ENCODE measurements around the gene NHLRC4. TPM values are rescaled to one million over a fixed set of nuclear protein-coding genes. Genes with fewer than 3 reads are reported as not detected.

The NHLRC4 gene
- total RNA-seq, 1 donor from 2014 or later = 0.46 TPM

DNA sequence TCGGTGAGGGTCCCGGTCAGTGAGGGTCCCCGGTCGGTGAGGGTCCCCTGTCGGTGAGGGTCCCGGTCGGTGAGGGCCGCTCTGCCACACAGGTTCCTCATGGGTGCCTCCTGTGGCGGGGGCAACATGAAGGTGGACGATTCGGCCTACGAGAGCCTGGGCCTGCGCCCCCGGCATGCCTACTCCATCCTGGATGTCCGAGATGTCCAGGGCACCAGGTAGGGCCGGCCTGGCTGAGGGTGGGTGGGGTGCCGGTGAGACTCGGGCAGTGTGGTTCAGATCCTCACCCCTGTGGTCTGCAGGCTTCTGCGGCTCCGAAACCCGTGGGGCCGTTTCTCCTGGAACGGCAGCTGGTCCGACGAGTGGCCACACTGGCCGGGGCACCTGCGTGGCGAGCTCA lies 15.6 kb upstream of the NHLRC4 start:
- H3K36me3 ChIP-seq (ENCODE audit: control insufficient read depth, insufficient read depth, low read length) = peaks cover 1% of the 10 kb centered on the region
- no peaks in the 10 kb centered on the region for H3K27me3 ChIP-seq (ENCODE audit: control insufficient read depth, insufficient read depth, low read length)
- TF ChIP-seq, protein P1, sequence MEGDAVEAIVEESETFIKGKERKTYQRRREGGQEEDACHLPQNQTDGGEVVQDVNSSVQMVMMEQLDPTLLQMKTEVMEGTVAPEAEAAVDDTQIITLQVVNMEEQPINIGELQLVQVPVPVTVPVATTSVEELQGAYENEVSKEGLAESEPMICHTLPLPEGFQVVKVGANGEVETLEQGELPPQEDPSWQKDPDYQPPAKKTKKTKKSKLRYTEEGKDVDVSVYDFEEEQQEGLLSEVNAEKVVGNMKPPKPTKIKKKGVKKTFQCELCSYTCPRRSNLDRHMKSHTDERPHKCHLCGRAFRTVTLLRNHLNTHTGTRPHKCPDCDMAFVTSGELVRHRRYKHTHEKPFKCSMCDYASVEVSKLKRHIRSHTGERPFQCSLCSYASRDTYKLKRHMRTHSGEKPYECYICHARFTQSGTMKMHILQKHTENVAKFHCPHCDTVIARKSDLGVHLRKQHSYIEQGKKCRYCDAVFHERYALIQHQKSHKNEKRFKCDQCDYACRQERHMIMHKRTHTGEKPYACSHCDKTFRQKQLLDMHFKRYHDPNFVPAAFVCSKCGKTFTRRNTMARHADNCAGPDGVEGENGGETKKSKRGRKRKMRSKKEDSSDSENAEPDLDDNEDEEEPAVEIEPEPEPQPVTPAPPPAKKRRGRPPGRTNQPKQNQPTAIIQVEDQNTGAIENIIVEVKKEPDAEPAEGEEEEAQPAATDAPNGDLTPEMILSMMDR (IDR thresholded peaks at IDR 0.05; ENCODE audit: insufficient read depth, low read length, poor library complexity, severe bottlenecking) = no peak
- no peak overlapping the region for H3K4me3 ChIP-seq (ENCODE audit: low read depth, low read length)
- DNase-seq (ENCODE audit: low read depth) = no peak

DNA sequence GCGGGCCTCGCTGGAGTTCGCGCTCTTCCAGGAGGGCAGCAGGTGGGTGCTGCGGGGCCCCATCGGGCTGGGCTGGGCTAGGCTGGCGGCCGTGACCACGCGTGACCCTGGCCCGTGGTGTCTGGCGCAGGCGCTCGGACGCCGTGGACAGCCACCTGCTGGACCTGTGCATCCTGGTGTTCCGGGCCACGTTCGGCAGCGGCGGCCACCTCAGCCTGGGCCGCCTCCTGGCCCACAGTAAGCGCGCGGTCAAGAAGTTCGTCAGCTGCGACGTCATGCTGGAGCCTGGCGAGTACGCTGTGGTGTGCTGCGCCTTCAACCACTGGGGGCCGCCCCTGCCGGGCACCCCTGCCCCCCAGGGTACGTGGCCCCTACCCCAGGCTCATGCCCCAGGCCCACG lies 14.6 kb upstream of the NHLRC4 start:
- peaks cover 7% of the 10 kb centered on the region for H3K27me3 ChIP-seq (ENCODE audit: control insufficient read depth, insufficient read depth, low read length)
- TF ChIP-seq, protein P1 (IDR thresholded peaks at IDR 0.05; ENCODE audit: insufficient read depth, low read length, poor library complexity, severe bottlenecking) = no peak
- H3K4me3 ChIP-seq (ENCODE audit: low read depth, low read length) = no peak overlapping the region
- DNase-seq (ENCODE audit: low read depth) = no peak
- H3K36me3 ChIP-seq (ENCODE audit: control insufficient read depth, insufficient read depth, low read length) = peaks cover 1% of the 10 kb centered on the region

DNA sequence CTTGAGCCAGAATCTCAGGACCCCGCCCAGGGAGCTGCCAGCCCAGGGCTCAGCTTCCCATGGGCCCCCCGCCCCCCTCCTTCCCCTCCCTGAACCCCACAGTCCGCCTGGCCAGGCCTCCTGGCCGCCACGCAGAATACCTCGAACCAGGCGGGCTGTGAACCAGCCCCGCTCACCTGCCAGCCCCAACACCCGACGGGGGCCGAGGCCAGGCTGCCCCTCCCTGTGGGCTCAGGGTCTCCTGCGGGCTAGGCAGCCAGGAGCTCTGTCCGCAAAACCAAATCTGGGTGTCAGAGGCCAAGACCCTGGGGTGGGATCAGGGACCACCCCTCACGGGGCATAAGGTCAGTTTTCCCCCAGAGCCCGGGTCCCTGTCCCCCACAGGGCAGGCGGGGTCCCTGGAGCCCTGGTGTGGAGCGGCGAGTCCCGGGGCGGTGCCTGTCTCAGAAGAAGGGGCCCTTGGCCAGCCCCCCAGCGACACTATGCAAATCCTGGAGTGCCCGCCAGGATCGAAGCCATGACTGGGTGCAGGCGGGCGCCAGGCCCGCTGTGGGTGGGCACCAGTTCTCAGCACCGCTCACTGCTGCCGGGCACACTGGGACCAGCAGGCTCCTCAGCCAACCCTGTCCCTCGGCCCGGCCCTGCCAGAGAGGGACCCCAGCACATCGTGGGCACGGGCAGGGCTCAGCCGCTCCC lies 13.1 kb upstream of the NHLRC4 start:
- Histone ChIP-seq H3K4me3 (ENCODE audit: low read depth, low read length) (no peak overlapping the region), H3K27me3 (ENCODE audit: control insufficient read depth, insufficient read depth, low read length) (peaks cover 22% of the 10 kb centered on the region), H3K36me3 (ENCODE audit: control insufficient read depth, insufficient read depth, low read length) (peaks cover 1% of the 10 kb centered on the region)
- TF ChIP-seq, protein P1 (IDR thresholded peaks at IDR 0.05; ENCODE audit: insufficient read depth, low read length, poor library complexity, severe bottlenecking) = no peak
- DNase-seq (ENCODE audit: low read depth) = no peak

DNA sequence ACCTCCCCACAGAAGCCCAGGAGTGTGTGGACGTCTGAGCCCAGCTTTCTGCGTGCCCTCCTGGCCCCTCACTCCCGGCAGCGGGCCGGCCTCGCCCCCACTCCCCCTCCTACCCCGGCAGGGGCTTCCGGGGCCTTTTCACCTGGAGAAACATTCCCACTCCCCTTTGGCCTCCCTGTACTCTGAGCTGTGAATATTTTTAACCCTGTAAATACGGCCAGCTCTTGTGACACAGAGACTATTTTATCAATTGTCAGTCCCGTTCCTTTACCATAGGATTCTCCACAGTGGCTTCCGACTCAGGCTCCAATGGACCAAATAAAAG lies 12.5 kb upstream of the NHLRC4 start:
- TF ChIP-seq, protein P1 (IDR thresholded peaks at IDR 0.05; ENCODE audit: insufficient read depth, low read length, poor library complexity, severe bottlenecking) = no peak
- H3K27me3 ChIP-seq (ENCODE audit: control insufficient read depth, insufficient read depth, low read length) = peaks cover 27% of the 10 kb centered on the region
- DNase-seq (ENCODE audit: low read depth) = no peak
- H3K36me3 ChIP-seq (ENCODE audit: control insufficient read depth, insufficient read depth, low read length) = peaks cover 1% of the 10 kb centered on the region
- H3K4me3 ChIP-seq (ENCODE audit: low read depth, low read length) = no peak overlapping the region

DNA sequence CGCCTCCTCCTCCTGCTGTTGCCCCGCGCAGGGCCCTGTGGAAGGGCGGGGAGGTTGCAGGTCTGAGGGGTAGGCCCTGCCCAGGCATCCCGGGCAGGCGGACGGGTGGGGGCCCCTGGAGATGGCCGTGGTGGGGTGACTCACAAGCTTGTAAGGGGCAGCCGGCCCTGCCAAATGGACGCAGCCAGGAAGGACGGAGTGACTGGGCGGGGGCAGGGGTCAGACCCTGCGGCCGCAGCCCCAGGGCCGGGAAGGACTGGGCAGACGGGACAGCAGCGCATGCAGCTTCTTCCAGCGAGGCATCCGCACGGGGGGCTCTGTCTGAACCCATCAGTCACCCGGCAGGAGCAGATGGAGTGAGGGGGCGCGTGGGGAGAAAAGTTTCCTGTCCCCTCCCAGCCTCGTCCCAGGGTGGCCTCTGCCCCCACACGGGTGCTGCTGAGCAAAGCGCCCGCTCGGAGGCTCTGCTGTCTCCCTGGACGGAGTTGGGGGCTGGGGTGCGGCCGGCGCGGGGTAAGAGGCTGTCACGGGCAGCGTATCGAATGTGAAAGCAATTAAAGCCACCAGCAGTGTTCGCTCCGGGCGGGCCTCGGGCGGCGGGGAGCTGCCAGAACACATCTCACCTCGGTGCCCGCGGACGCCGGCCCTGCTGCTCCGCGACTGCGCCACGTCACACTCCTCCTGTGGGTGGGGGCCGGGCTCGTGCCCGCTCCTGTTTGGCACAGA lies 12.0 kb upstream of the NHLRC4 start:
- TF ChIP-seq, protein P1 (IDR thresholded peaks at IDR 0.05; ENCODE audit: insufficient read depth, low read length, poor library complexity, severe bottlenecking) = no peak
- H3K36me3 ChIP-seq (ENCODE audit: control insufficient read depth, insufficient read depth, low read length) = peaks cover 1% of the 10 kb centered on the region
- H3K4me3 ChIP-seq (ENCODE audit: low read depth, low read length) = no peak overlapping the region
- no peak for DNase-seq (ENCODE audit: low read depth)
- H3K27me3 ChIP-seq (ENCODE audit: control insufficient read depth, insufficient read depth, low read length) = peaks cover 33% of the 10 kb centered on the region
